ENCODE measurements around the gene DNPH1.

DNA sequence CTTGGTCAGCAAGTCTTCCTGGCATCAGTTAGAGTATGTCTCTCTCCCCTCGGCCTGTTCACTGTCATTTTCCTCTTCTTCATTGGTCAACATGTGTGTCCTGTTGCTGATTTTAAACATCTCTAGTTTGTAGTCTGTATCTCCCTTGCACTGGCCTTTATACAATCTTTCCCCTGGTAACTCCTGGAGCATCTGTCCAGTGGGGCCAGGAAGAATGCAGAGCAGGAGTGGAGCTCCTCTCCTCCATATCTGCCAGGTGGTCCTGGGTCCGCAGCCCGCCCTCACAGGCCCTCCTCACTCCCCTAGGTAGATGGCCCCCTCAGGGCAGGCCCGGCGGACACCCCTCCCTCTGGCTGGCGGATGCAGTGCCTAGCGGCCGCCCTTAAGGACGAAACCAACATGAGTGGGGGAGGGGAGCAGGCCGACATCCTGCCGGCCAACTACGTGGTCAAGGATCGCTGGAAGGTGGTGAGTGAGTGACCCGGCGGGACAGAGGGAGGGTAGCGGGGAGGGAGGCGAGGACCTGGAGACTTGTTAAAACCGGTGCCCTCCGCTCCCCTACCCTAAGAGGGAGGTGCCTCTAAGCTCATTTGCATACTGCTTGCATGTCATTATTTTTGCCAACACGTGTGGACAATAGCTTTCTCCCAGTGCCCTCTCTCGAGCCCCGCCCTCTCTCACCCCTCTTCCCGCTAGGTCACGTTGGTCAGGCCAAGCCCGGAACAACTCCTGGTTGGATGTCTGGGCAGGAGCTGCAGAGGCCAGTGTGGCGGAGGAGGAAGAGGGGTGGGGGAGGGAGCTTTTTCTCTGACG, 17.2 kb upstream of the DNPH1 start:
- TF ChIP-seq CTCF (IDR thresholded peaks at IDR 0.05) (no peak), POLR2A (IDR thresholded peaks at IDR 0.05) (no peak)

All from uterus (tissue), 2 donors.